HAP-1 (cell line): Measurements from ENCODE around the gene WFDC6.

Experiments used
- DNase-seq, 2 experiments: peaks; one replicate each; pipeline ENCODE4 v3.0.0-alpha.2; 2016 to 2020; ENCODE audit warnings: low spot score in 2 of 2
- H3K27me3 ChIP-seq: fragments of 250-450 bp; sonication (Bioruptor Pico); 2 replicates; pipeline ENCODE4 v1.5.1; 2020; ENCODE audit warnings: low read depth, mild to moderate bottlenecking, moderate library complexity
- H3K36me3 ChIP-seq: fragments of 250-450 bp; sonication (Bioruptor Pico); replicated peaks from 2 replicates; pipeline ENCODE4 v1.5.1; 2020; ENCODE audit warnings: mild to moderate bottlenecking
- H3K4me1 ChIP-seq: fragments of 250-450 bp; sonication (Bioruptor Pico); 2 replicates; pipeline ENCODE4 v1.5.1; 2020; ENCODE audit warnings: mild to moderate bottlenecking
- H3K4me3 ChIP-seq: fragments of 250-450 bp; sonication (Bioruptor Pico); 2 replicates; pipeline ENCODE4 v1.5.1; 2020; ENCODE audit warnings: mild to moderate bottlenecking, moderate library complexity
- H3K9me3 ChIP-seq: fragments of 250-450 bp; sonication (Bioruptor Pico); 2 replicates; pipeline ENCODE4 v1.5.1; 2020; ENCODE audit warnings: mild to moderate bottlenecking, moderate library complexity
- in situ Hi-C: fragments of 300-500 bp; cut with MboI; formaldehyde crosslinking; loops from 3 replicates; pipeline ENCODE4 v1.14.3; 2020; ENCODE audit warnings: low sequenced_read_pairs, inconsistent platforms, mixed read lengths

WFDC6 gene

DNA sequence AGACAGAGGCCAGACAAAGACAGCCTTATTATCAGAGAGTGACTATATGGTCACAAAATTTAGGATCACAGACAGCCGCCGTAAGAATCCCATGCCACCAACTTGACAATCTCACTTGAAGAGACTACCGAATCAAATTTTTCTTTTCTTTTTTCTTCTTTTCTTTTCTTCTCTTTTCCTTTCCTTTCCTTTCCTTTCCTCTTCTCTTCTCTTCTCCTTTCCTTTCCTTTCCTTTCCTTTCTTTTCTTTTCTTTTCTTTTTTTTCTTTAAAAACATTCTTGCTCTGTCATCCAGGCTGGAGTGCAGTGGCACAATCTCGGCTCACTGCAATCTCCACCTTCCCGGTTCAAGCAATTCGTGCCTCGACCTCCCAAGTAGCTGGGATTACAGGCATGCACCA, 9.1 kb upstream of the WFDC6 start:
- no peaks in the 10 kb centered on the region for H3K36me3 ChIP-seq
- DNase-seq, result no peak
- H3K9me3 ChIP-seq, result no peaks in the 10 kb centered on the region
- no peak overlapping the region for H3K4me3 ChIP-seq
- no peaks in the 10 kb centered on the region for H3K4me1 ChIP-seq
- peaks cover 20% of the 10 kb centered on the region for H3K27me3 ChIP-seq
- in situ Hi-C loops, result no loop called here

DNA sequence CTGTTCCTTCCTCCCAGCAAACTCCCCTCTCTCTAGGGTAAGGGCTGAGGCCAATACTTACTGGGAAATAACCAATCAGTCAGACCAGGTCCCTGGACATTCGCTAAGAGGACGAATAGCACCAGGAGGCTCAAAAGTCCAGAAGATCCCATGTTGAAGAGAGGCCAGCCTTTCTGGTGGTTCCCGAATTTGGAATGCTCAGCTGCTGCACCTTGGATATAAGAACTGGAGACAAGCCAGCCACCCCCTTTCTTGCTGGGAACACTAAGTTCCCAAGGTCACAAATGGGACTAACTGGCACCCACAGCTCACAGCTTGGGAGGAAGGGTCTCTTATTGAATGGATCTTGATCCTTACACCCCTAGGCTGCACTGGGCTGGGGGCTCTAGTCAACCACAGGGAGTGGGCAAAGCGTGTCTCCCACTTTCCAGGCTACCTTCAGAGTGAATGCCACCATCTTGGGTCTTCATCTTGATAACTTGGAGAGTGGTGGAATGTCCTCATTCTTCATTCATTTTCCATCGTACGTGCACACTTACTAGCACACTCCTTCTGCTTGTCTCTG, 8.0 kb upstream of the WFDC6 start, which contains the start of gene EPPIN:
EPPIN (minus strand) TSS at position 196 of the 565 bp plus-strand sequence; CDS start at position 152, 44 bp downstream.
- DNase-seq, result no peak
- Histone ChIP-seq H3K9me3 (no peaks in the 10 kb centered on the region), H3K4me3 (no peak within 1 kb of the TSS), H3K4me1 (no peaks in the 10 kb centered on the region), H3K36me3 (no peaks in the 10 kb centered on the region), H3K27me3 (peaks cover 28% of the 10 kb centered on the region)
- in situ Hi-C loops, result no loop called here

DNA sequence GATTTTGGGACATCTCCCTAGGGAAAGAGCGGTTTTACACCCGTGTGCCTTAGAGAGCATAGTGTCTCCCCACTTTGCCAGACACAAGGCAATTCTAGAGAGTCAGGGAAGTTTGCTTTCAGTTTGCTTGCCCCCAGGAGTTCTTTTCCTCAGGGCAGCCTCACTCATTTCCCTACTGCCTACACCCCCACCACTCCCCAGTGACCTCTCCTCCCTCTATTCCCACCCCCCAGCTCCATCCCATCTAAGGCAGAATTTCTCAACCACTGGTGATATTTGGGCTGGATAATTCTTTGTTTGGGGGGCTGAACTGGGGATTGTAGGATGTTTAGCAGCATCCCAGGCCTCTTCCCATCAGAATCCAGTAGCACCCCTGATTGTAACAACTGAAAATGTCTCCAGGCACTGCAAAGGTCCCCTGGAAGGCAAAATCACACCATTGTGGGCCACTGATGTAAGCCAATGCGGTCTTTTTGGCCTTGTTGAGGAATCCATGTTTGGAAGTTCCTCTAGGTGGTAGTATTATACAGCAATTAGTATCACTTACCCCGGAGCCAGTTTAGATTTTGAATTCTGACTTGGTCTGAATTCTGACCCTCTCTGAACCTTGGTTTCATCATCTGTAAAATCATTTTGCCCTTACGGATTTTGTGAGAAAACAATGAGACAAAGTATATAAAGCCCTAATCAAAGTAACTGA, 6.6 kb upstream of the WFDC6 start:
- Histone ChIP-seq H3K4me1 (no peaks in the 10 kb centered on the region), H3K27me3 (peaks cover 36% of the 10 kb centered on the region), H3K4me3 (no peak overlapping the region), H3K9me3 (no peaks in the 10 kb centered on the region), H3K36me3 (no peaks in the 10 kb centered on the region)
- in situ Hi-C loops, result no loop called here
- peak; percentile 8 to 55 for DNase-seq

DNA sequence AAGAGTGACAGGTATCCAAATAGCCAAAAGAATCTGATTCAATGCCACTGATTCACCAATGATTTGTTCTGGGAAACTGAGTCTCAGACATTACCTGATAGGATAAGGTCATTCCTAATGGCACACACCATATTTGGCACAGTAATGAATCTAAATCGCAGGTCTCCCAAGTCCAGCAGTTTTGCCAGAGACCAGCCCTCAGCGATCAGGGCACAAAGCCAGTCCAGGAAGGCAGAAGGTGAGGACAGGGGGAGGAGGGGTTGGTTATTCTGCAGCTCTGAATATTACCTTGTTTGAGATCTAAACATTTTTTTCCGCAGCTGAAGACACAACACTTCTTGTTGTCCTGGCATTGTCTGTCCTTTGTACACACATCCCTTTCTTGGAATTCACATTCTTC, 6.1 kb upstream of the WFDC6 start:
- H3K4me1 ChIP-seq, result no peaks in the 10 kb centered on the region
- in situ Hi-C loops, result no loop called here
- peaks cover 41% of the 10 kb centered on the region for H3K27me3 ChIP-seq
- DNase-seq, result no peak
- no peak overlapping the region for H3K4me3 ChIP-seq
- no peaks in the 10 kb centered on the region for H3K9me3 ChIP-seq
- no peaks in the 10 kb centered on the region for H3K36me3 ChIP-seq

DNA sequence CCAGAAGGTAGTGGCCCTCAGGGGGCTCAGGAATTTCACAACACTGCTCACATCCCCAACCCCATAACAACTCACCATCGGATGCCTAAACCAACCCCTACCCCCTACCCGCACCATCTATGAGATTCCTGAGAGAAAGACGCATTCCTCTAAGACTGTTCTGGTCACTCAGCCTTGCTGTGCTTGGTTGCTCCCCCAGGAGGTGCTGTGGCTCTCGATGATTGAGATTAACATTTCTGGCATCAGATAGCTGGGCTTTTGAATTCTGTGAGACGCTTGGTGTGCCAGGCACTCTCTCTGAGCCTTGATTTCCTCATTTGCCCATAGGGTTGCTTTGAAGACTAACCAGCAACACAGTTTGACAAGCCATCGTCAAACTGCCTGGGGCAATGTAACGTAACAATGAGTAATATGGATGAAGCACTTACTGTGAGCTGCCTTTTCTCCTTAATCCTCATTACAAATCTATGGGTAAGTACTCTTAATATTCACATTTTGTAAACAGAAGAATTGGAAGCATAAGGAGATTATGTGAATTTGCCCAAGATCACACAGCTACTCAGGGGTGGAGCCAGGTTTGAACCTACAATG, 978 bp downstream of the WFDC6 start:
- H3K27me3 ChIP-seq, result peaks cover 67% of the 10 kb centered on the region
- H3K9me3 ChIP-seq, result no peaks in the 10 kb centered on the region
- no peaks in the 10 kb centered on the region for H3K36me3 ChIP-seq
- no peak overlapping the region for H3K4me3 ChIP-seq
- in situ Hi-C loops, result no loop called here
- DNase-seq, result peak; percentile 75 to 77
- H3K4me1 ChIP-seq, result peaks cover 4% of the 10 kb centered on the region

DNA sequence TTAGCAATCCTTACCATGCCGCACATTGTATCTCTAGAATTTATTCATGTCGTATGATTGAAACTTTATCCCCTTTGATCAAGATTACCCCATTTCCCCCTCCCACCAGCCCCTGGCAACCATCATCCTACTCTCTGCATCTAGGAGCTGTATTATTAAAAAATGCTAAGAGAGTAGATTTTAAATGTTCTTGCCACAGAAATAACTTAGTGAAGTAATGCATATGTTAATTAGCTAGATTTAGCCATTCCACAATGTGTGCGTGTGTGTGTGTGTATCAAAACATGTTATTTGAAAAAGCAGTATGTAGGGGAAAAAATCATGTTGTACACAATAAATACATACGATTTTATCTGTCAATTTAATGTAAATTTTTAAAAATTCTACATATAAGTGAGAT, 12.0 kb downstream of the WFDC6 start:
- Histone ChIP-seq H3K4me1 (no peaks in the 10 kb centered on the region), H3K27me3 (peaks cover 17% of the 10 kb centered on the region), H3K9me3 (no peaks in the 10 kb centered on the region), H3K4me3 (no peak overlapping the region), H3K36me3 (no peaks in the 10 kb centered on the region)
- DNase-seq, result no peak
- in situ Hi-C loops, result no loop called here

DNA sequence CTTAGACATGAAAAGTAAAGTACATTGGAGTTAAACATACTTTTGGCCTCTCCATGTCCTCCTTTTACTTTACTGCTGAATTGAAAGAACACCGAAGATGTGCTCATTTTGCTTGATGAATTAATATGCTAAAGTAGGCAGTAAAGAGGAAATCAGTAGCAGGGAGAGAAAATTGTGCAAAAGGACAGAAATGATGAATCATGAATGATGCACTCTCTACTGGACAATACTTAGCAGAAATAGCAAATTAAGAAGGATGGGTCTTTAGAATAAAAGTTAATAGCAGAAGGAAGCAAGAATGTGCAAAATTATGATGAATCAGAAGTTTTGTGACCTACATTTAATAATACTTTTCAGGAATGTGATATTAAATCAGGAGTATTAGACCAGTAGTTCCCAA, 15.5 kb downstream of the WFDC6 start:
- H3K4me1 ChIP-seq, result no peaks in the 10 kb centered on the region
- H3K9me3 ChIP-seq, result no peaks in the 10 kb centered on the region
- DNase-seq, result no peak
- in situ Hi-C loops, result no loop called here
- peaks cover 20% of the 10 kb centered on the region for H3K27me3 ChIP-seq
- H3K36me3 ChIP-seq, result no peaks in the 10 kb centered on the region
- H3K4me3 ChIP-seq, result no peak overlapping the region

DNA sequence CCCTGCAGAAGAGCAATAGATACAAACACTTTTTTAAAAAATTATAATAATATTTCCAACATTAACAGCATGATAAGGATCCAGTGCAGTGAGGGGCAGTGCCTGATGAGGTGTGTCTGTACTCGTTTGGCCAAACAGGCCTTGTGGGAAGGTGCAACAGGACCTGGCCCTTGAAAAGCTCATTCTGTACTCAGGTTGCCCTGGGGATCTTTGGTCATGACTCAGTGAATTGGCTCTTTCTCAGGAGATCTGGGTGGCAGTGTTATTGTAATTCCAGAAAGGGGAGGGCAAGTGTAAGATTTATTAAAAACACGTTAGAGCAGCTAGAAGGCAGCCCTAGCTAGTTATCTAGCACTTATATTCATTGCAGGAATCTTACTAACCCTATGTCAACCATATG, 21.0 kb downstream of the WFDC6 start:
- in situ Hi-C loops, result no loop called here
- no peaks in the 10 kb centered on the region for H3K36me3 ChIP-seq
- no peaks in the 10 kb centered on the region for H3K9me3 ChIP-seq
- no peak for DNase-seq
- H3K4me3 ChIP-seq, result no peak overlapping the region
- no peaks in the 10 kb centered on the region for H3K4me1 ChIP-seq
- peaks cover 8% of the 10 kb centered on the region for H3K27me3 ChIP-seq

DNA sequence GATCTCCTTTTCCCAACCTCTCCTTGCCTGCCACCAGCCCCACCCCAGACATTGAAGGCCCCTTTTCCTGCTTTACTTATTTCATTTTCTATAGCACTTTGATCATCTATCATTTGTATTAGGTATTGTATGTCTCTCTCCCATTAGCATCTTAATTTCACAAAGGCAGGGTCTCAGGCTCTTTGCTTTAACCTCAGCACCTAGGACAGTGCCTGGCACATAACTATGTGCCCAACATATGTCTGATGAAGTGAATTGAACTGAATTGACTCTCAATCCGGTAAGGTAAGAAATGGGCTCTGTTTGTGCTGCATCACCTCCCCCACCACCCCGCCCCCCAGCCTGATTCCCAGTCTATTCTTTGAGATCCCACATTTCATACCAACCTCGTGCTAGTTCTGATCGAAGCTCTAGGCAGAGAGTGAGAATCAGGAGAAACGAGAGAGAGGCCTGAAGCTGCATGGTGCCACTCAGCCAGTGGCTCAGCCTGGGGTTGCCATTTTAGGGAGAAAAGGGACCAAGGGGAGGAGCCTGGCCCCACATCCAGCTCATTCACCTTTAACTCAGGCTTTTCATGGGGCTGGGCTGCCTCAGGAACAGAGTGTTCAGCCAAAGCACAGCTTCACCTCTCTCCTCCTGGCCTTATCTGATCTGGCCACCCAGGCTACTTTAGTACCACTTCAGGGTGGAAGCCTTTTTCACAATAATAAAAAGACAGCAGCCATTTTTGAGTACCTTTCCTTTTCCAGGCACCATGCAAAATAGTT, 24.0 kb downstream of the WFDC6 start, which contains the start of gene SPINT3:
SPINT3 (minus strand) TSS at position 476 of the 767 bp plus-strand sequence; CDS start at position 462, 14 bp downstream.
- in situ Hi-C loops, result no loop called here
- Histone ChIP-seq H3K4me3 (no peak within 1 kb of the TSS), H3K9me3 (no peaks in the 10 kb centered on the region), H3K27me3 (peaks cover 2% of the 10 kb centered on the region; the same call in 1 of the 2 replicates), H3K36me3 (no peaks in the 10 kb centered on the region), H3K4me1 (no peaks in the 10 kb centered on the region)
- no peak for DNase-seq

DNA sequence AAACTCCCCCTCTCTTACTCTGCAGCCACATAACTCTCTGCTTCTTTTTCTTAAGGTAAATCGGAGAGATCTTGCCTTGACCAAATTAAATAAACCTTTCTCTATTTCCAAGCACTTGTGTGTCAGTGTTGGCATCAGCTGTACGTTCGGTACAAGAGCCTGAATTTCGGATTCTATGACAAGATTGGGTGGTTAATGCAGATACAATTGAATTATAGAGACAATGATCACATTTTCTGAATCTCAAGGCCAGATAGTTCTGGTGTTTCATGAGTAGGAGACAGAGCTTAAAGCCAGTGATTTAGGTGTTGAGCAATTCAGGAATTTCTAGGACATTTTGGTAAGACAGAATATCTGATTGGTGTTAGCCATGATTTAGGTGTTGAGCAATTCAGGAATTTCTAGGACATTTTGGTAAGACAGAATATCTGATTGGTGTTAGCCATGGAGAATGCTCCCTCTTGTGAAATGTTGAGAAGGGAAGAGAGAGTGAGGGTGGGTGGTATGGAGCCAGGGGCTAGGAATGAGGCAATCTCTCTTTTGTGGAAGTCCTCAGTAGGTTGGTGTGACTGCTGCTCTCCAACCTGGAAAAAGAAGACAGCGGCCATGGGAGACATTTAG, 28.9 kb downstream of the WFDC6 start:
- 0 out of 2 replicates have a peak, but pooled peaks cover 5% of the 10 kb centered on the region for H3K27me3 ChIP-seq
- H3K4me1 ChIP-seq, result no peaks in the 10 kb centered on the region
- H3K4me3 ChIP-seq, result no peak overlapping the region
- H3K36me3 ChIP-seq, result no peaks in the 10 kb centered on the region
- in situ Hi-C loops, result no loop called here
- H3K9me3 ChIP-seq, result no peaks in the 10 kb centered on the region
- DNase-seq, result no peak

DNA sequence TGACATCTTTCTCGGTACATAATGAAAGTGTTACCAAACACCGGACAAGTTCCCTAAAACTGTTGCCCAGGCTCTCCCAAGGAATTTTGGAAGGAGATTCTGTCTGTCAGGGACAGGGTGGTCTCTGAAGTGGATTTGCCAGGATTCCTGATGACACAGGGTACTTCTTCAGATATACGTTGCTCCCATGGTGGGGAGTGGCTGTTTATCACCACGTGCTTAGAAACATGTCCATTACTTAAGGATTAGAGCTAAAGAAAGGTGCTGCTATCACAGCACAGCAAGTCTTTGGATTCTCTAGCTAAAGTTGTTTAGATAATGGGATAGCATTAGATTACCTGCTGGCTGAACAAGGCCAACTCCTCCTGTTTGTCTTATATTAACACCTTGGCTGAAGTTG, 30.2 kb downstream of the WFDC6 start:
- H3K27me3 ChIP-seq, result 0 out of 2 replicates have a peak, but pooled peaks cover 5% of the 10 kb centered on the region

DNA sequence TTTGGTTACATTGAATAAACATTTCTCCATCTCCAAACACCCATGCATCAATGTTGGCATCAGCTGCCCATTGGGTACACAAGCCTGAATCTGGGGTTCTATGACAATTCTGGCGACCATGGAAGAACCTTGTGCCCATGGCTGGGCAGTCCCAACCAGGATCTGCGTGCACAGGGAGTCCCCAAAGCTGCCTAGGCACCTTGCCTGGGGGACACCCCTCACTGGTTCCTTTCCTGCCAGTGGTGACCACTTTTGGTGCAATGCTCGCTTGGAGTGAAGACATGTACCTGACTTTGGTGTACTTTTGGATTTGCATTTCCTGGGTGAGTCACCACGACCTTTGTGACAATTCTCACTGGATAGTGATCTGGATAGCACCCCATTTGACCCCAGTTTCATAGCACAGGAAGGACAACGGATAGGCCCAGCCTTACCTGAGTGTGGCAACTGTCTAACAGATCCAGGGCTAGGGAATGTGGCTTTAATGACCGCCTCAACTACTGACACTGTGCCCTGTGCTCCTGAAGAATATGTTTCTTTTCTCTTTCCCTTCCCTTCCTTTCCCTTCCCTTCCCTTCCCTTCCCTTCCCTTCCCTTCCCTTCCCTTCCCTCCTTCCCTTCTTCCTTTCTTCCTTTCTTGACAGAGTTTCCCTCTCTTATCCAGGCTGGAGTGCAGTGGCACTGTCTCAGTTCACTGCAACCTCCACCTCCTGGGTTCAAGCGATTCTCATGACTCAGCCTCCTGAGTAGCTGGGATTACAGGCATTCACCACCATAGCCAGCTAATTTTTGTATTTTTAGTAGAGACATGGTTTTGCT, 31.0 kb downstream of the WFDC6 start:
- DNase-seq, result no peak
- Histone ChIP-seq H3K4me3 (no peak overlapping the region), H3K27me3 (0 out of 2 replicates have a peak, but pooled peaks cover 5% of the 10 kb centered on the region), H3K9me3 (no peaks in the 10 kb centered on the region), H3K36me3 (no peaks in the 10 kb centered on the region), H3K4me1 (no peaks in the 10 kb centered on the region)
- in situ Hi-C loops, result no loop called here

More for the DNA sequence above, 30.2 kb downstream of the WFDC6 start:
- Histone ChIP-seq H3K4me1 (no peaks in the 10 kb centered on the region), H3K9me3 (no peaks in the 10 kb centered on the region), H3K36me3 (no peaks in the 10 kb centered on the region), H3K4me3 (no peak overlapping the region)
- in situ Hi-C loops, result no loop called here
- DNase-seq, result no peak
